GM23338 (cell line): ENCODE results near the gene PRAMEF11.

Experiments
- EZH2 ChIP-seq: fragments of 200-600 bp; sonication (generic); IDR thresholded peaks from one replicate; pipeline ENCODE4 v1.8.0; 2017; ENCODE audit warnings: antibody characterized with exemption, mild to moderate bottlenecking, low read depth; ENCODE audit not compliant: unreplicated experiment
- EZH2phosphoT487 ChIP-seq: fragments of 200-600 bp; sonication (generic); IDR thresholded peaks from one replicate; pipeline ENCODE4 v1.8.1; 2018; ENCODE audit warnings: antibody characterized with exemption; ENCODE audit not compliant: unreplicated experiment
- JUNB ChIP-seq: IDR thresholded peaks from one replicate; pipeline ENCODE4 v1.6.1; 2016; ENCODE audit warnings: antibody characterized with exemption; ENCODE audit not compliant: unreplicated experiment
- POLR2AphosphoS5 ChIP-seq: IDR thresholded peaks from 2 replicates; pipeline ENCODE4 v1.6.1; 2016; ENCODE audit warnings: antibody characterized with exemption, low read depth
- TF ChIP-seq, protein P1 (sequence below): IDR thresholded peaks from one replicate; pipeline ENCODE4 v1.6.1; 2018; ENCODE audit warnings: antibody characterized with exemption; ENCODE audit not compliant: unreplicated experiment
- TF ChIP-seq, protein P2 (sequence below), 2 experiments: fragments of 200-600 bp in 1 of 2; sonication (generic) in 1 of 2; conservative IDR thresholded peaks; 2 replicates each; pipeline versions ENCODE4 v1.5.1 to v1.6.1; 2016 to 2017; ENCODE audit warnings: antibody characterized with exemption in 2 of 2, low read depth in 2 of 2, mild to moderate bottlenecking in 2 of 2, moderate library complexity in 1 of 2
- TF ChIP-seq, protein P3 (sequence below): fragments of 250-450 bp; sonication (Bioruptor Pico); IDR thresholded peaks from 2 replicates; pipeline ENCODE4 v1.5.0; 2020; ENCODE audit warnings: mild to moderate bottlenecking, moderate library complexity

DNA sequence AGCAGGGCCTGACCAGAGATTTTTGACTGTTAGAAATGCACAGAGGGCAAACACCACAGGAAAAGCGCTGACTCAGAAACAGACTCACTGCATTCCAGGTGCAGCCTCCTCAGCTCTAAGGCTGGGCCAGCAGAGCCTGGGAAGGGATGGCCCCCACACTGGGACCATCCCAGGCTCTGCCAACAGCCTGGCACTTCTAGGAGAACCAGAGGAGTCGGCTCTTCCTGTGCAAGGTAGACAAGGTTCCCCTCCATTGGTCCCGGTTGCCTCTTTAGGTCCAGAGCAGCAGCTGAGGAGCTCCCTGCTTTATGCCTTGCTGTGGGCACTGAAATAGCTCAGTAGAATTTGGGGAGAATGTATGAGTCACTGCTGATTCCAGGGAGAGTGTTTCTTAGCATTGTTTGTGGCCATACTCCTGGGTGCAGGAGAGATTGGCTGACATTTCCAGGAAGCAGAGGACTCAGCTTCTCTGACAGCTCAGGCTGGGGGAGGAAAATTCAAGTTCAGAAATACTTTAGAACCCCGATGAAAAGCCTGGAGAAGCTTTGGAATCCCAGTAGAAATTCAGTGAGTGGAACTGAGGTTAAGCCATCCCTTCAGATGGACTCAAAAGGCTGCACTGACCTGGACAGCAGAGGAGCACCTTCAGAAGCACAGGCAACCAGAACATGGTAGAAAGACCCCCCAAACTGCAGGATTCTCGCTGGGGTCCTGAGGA is 20.4 kb downstream of the PRAMEF11 start:
- TF ChIP-seq, protein P1, sequence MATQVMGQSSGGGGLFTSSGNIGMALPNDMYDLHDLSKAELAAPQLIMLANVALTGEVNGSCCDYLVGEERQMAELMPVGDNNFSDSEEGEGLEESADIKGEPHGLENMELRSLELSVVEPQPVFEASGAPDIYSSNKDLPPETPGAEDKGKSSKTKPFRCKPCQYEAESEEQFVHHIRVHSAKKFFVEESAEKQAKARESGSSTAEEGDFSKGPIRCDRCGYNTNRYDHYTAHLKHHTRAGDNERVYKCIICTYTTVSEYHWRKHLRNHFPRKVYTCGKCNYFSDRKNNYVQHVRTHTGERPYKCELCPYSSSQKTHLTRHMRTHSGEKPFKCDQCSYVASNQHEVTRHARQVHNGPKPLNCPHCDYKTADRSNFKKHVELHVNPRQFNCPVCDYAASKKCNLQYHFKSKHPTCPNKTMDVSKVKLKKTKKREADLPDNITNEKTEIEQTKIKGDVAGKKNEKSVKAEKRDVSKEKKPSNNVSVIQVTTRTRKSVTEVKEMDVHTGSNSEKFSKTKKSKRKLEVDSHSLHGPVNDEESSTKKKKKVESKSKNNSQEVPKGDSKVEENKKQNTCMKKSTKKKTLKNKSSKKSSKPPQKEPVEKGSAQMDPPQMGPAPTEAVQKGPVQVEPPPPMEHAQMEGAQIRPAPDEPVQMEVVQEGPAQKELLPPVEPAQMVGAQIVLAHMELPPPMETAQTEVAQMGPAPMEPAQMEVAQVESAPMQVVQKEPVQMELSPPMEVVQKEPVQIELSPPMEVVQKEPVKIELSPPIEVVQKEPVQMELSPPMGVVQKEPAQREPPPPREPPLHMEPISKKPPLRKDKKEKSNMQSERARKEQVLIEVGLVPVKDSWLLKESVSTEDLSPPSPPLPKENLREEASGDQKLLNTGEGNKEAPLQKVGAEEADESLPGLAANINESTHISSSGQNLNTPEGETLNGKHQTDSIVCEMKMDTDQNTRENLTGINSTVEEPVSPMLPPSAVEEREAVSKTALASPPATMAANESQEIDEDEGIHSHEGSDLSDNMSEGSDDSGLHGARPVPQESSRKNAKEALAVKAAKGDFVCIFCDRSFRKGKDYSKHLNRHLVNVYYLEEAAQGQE: no peak
- TF ChIP-seq, protein P2, sequence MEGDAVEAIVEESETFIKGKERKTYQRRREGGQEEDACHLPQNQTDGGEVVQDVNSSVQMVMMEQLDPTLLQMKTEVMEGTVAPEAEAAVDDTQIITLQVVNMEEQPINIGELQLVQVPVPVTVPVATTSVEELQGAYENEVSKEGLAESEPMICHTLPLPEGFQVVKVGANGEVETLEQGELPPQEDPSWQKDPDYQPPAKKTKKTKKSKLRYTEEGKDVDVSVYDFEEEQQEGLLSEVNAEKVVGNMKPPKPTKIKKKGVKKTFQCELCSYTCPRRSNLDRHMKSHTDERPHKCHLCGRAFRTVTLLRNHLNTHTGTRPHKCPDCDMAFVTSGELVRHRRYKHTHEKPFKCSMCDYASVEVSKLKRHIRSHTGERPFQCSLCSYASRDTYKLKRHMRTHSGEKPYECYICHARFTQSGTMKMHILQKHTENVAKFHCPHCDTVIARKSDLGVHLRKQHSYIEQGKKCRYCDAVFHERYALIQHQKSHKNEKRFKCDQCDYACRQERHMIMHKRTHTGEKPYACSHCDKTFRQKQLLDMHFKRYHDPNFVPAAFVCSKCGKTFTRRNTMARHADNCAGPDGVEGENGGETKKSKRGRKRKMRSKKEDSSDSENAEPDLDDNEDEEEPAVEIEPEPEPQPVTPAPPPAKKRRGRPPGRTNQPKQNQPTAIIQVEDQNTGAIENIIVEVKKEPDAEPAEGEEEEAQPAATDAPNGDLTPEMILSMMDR (conservative IDR thresholded peaks at IDR 0.05; ENCODE audit: low read depth in 2 of 2): no peak
- TF ChIP-seq EZH2phosphoT487 (no peak), EZH2 (no peak), POLR2AphosphoS5 (no peak), JUNB (no peak)
- TF ChIP-seq, protein P3, sequence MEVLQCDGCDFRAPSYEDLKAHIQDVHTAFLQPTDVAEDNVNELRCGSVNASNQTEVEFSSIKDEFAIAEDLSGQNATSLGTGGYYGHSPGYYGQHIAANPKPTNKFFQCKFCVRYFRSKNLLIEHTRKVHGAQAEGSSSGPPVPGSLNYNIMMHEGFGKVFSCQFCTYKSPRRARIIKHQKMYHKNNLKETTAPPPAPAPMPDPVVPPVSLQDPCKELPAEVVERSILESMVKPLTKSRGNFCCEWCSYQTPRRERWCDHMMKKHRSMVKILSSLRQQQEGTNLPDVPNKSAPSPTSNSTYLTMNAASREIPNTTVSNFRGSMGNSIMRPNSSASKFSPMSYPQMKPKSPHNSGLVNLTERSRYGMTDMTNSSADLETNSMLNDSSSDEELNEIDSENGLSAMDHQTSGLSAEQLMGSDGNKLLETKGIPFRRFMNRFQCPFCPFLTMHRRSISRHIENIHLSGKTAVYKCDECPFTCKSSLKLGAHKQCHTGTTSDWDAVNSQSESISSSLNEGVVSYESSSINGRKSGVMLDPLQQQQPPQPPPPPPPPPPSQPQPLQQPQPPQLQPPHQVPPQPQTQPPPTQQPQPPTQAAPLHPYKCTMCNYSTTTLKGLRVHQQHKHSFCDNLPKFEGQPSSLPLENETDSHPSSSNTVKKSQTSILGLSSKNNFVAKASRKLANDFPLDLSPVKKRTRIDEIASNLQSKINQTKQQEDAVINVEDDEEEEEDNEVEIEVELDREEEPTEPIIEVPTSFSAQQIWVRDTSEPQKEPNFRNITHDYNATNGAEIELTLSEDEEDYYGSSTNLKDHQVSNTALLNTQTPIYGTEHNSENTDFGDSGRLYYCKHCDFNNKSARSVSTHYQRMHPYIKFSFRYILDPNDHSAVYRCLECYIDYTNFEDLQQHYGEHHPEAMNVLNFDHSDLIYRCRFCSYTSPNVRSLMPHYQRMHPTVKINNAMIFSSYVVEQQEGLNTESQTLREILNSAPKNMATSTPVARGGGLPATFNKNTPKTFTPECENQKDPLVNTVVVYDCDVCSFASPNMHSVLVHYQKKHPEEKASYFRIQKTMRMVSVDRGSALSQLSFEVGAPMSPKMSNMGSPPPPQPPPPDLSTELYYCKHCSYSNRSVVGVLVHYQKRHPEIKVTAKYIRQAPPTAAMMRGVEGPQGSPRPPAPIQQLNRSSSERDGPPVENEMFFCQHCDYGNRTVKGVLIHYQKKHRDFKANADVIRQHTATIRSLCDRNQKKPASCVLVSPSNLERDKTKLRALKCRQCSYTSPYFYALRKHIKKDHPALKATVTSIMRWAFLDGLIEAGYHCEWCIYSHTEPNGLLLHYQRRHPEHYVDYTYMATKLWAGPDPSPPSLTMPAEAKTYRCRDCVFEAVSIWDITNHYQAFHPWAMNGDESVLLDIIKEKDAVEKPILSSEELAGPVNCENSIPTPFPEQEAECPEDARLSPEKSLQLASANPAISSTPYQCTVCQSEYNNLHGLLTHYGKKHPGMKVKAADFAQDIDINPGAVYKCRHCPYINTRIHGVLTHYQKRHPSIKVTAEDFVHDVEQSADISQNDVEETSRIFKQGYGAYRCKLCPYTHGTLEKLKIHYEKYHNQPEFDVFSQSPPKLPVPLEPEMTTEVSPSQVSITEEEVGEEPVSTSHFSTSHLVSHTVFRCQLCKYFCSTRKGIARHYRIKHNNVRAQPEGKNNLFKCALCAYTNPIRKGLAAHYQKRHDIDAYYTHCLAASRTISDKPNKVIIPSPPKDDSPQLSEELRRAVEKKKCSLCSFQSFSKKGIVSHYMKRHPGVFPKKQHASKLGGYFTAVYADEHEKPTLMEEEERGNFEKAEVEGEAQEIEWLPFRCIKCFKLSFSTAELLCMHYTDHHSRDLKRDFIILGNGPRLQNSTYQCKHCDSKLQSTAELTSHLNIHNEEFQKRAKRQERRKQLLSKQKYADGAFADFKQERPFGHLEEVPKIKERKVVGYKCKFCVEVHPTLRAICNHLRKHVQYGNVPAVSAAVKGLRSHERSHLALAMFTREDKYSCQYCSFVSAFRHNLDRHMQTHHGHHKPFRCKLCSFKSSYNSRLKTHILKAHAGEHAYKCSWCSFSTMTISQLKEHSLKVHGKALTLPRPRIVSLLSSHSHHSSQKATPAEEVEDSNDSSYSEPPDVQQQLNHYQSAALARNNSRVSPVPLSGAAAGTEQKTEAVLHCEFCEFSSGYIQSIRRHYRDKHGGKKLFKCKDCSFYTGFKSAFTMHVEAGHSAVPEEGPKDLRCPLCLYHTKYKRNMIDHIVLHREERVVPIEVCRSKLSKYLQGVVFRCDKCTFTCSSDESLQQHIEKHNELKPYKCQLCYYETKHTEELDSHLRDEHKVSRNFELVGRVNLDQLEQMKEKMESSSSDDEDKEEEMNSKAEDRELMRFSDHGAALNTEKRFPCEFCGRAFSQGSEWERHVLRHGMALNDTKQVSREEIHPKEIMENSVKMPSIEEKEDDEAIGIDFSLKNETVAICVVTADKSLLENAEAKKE (CRISPR knock-in tag): no peak
